CD1c-positive myeloid dendritic cell (primary cell): ENCODE data around the gene QPCTL.
"Not testable (repeated sequence)": the region's sequence is repeated elsewhere in the genome, so short reads cannot be mapped to it uniquely, and the experiment has no call there.

ENCODE experiments used
- DNase-seq: peaks from one replicate; pipeline ENCODE4 v3.0.0-alpha.2; 2016; ENCODE audit errors: extremely low spot score

The QPCTL gene

DNA sequence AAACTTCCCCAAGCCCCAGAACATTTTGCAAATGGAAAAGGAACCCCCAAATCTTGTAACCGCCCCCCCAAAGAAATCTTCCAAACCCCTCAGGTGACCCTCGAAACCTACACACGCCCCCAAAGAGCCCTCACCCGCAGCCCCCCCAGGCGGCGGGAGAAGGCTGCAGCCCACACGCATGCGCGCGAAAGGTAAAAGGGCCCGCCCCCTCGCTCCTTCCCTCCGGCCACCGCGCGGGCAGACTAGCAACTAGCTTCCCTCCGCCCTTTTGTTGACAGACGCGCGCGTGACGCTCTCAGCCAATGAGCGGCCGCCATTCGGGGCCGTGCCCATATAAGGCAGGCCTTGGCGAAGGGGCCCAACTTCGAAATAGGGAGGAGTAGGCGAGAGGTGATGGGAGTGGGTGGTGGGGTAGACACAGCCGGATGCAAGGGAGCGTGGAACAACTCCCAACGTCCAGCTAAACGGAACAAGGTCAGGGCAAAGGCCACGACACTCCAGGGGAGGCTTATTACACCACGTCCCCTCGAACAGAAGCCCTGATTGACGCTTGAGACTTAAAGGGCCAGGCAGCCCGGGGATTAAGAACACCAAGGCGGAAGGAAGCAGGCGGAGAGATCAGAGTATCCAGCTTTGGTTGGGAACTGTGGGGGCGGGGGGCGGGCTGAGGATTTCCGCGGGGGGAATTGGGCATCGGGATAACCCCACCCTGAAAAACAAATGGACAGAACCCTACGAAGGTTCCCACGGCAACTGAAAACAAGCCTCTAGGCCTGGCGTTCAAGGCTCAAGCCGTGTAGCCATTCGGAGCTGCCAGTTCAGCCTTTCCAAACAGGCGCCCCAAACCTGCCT, 24.9 kb downstream of the QPCTL start:
- peak; percentile 99 for DNase-seq

GRCh38 chr19:45717983-45718650, 25.7 kb downstream of the QPCTL start:
- no peak for DNase-seq

GRCh38 chr19:45720065-45720464, 27.6 kb downstream of the QPCTL start:
- not testable (repeated sequence) for DNase-seq

GRCh38 chr19:45728683-45729082, 36.2 kb downstream of the QPCTL start:
- DNase-seq: not testable (repeated sequence)

DNA sequence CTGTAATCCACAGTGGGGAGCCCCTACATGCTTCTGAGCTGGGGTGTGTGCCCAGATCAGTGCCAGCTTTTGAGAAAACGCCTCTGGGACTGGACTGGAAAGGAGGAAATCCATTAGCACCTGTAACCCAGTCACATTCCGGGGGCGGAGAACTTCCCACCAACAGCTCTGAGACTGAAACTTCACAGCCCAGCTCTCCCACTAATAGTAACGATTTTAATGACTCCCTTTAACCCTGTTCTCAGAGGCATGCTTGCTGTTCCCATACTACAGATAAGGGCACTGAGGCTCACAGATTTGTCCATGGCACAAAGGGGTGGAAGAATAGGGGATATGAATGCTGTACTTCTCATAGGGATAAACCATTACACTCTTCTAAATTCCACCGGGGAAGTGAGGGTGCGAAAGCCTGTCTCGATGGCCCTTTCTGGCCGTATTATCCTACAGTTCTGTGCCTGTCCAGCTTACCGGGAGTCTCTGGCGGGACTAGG, 37.4 kb downstream of the QPCTL start:
- DNase-seq: peak; percentile 47

GRCh38 chr19:45730368-45731288, 38.2 kb downstream of the QPCTL start, which contains the start of gene FBXO46:
TSS of gene FBXO46 (minus strand) at chr19:45730896. CDS start at chr19:45713495, 17,401 bp downstream.
- peak; percentile 97 for DNase-seq

GRCh38 chr19:45733160-45733810, 40.8 kb downstream of the QPCTL start, which contains the start of gene MEIOSIN:
TSS of gene MEIOSIN (plus strand) at chr19:45733439. CDS start at chr19:45735377, 1,938 bp downstream.
- no peak for DNase-seq

DNA sequence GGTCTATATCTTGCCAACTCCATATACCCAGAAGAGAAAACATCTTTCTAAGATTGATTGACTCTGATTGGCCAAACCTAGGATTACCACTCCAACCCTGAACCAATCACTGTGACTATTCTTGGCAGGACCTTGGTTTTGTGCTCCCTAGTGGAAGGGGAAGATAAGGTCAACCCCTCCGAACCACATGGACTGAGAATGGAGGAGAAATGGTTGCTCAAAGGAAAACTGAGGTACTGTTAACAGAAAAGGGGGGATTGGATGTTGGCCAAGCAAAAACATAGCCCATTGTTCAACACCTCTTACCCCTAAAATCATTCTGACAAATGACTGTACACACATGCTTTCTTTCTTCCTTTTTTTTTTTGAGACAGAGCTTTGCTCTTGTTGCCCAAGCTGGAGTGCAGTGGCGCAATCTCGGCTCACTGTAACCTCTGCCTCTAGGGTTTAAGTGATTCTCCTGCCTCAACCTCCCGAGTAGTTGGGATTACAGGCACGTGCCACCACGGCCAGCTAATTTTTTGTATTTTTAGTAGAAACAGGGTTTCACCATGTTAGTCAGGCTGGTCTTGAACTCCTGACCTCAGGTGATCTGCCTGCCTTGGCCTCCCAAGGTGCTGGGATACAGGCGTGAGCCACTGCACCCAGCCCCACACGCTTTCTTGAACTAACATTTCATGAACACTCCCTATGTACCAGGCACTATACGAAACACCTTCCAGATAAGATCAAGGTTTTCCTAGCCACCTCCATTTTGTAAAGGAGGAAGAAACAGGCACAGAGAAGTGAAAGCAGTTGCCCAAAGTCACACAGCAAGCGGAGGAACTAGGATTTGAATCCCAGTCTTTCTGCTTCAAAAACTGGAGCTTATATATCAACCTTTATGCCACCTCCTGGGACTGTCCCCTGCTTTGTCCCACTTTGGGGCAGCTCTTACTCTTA, 47.3 kb downstream of the QPCTL start:
- peak; percentile 28 for DNase-seq

GRCh38 chr19:45742969-45743368, 50.5 kb downstream of the QPCTL start:
- DNase-seq: no peak

DNA sequence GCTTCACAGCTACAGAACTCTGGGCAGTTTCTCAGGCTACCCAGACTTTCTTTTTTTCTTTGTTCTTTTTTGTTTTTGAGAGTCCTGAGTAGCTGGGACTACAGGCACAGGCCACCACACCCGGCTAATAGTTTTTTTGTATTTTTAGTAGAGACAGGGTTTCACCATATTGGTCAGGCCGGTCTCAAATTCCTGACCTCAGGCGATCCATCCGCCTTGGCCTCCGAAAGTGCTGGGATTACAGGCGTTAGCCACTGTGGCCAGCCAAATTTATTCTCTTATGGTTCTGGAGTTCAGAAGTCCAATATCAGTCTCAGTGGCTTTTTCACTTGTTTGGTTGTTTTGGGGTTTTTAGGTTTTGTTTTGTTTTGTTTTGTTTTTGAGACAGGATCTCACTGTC, 53.1 kb downstream of the QPCTL start:
- no peak for DNase-seq

DNA sequence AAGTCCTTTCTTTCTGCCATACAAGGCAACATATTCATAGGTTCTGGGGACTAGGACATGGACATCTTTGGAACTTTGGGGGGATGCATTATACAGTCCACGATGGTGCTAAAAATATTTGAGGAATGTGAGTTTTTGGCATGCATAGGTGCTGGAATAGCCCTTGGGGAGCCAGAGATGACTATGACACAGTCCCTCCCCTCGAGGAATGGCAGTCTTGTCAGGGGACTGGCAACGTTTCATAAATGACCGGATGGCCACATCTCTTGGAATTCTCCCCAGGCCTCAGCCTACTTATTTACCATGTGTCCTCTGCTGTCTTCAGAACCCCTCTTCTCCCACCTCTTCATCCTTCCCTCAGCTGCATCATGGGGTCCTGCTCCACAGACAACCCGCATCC, 54.4 kb downstream of the QPCTL start:
- DNase-seq: no peak

GRCh38 chr19:45747513-45747912, 55.0 kb downstream of the QPCTL start:
- no peak for DNase-seq

GRCh38 chr19:45751483-45751882, 59.0 kb downstream of the QPCTL start:
- DNase-seq: not testable (repeated sequence)

DNA sequence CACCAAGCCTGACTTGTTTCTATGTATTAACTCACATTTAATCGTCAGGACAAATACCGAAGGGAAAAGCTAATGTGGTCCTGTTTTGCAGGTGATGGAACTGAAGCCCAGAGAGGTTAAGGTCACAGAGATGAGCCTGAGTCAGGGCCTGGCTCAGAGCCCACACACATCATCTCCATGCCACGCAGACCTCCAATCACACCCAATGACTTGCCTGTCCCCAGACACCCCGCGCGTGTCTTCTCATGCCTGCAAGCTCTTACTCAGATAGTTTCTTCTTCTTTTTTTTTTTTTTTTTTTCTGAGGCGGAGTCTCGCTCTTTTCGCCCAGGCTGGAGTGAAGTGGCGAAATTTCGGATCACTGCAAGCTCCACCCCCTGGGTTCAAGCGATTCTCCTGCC, 60.2 kb downstream of the QPCTL start:
- no peak for DNase-seq

DNA sequence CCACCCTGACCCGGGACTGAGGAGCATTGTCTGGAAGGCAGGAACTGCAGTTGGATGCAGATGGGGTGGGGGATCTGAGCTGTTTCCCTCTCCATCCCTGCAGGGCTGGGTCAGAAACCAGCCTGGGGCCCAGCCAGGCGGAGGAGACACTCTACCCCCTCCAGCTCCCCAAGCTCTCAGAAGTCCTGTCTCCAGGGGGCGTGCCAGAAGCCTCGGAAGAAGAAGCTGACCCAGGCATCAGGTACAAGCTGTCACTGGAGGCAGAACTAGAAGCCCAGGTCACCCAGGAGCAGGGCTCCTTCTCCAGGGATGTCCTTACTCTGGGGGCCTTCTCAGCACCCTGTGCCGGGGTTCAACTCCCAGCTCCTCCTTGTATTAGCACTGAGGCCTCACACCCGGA, 61.1 kb downstream of the QPCTL start:
- DNase-seq: no peak
